ENCODE data around the gene CNTN1. TPM values are rescaled to one million over a fixed set of nuclear protein-coding genes. Genes with fewer than 3 reads are reported as not detected.

The CNTN1 gene
- total and polyA plus RNA-seq, 12 donors = 0.07 to 0.90 (median 0.21) TPM; not detected in 1

DNA sequence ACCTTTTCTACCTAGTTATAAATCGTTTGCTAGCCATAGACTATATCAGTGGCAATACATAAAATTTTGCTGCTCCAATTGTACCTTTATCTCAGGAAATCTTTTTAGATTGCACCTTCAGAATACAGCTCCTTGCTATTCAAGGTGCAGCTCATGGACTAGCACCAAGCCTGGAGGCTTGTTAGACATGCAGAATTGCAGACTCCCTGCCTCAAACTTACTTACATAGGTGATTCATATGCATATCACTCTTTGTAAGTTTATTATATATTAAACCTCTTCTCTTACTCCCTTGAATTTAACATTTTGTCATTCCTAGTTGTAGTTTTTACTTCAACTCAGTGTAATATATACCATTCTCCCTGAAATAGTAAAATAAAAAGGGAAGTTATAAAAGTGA lies 300.4 kb downstream of the CNTN1 start:
- TF ChIP-seq, protein P1, sequence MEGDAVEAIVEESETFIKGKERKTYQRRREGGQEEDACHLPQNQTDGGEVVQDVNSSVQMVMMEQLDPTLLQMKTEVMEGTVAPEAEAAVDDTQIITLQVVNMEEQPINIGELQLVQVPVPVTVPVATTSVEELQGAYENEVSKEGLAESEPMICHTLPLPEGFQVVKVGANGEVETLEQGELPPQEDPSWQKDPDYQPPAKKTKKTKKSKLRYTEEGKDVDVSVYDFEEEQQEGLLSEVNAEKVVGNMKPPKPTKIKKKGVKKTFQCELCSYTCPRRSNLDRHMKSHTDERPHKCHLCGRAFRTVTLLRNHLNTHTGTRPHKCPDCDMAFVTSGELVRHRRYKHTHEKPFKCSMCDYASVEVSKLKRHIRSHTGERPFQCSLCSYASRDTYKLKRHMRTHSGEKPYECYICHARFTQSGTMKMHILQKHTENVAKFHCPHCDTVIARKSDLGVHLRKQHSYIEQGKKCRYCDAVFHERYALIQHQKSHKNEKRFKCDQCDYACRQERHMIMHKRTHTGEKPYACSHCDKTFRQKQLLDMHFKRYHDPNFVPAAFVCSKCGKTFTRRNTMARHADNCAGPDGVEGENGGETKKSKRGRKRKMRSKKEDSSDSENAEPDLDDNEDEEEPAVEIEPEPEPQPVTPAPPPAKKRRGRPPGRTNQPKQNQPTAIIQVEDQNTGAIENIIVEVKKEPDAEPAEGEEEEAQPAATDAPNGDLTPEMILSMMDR (IDR thresholded peaks at IDR 0.05) = no peak
- H3K27ac ChIP-seq = no peak overlapping the region
- H3K36me3 ChIP-seq = no peaks in the 10 kb centered on the region
- no peak for ATAC-seq
- H3K27me3 ChIP-seq = no peaks in the 10 kb centered on the region
- DNase-seq = no peak
- H3K9me3 ChIP-seq = peaks cover 0 to 4% (median 0%) of the 10 kb centered on the region in 11 donors
- intact Hi-C loops (cut with DNase I) = no loop called here
- no peak overlapping the region for H3K4me3 ChIP-seq
- no peaks in the 10 kb centered on the region for H3K4me1 ChIP-seq
- 67 to 74% methylated on average over 1 of the region's 1 CpG for WGBS, 2 donors

GRCh38 chr12:40993158-40993557 lies 300.9 kb downstream of the CNTN1 start:
- no peaks in the 10 kb centered on the region for H3K36me3 ChIP-seq
- H3K4me3 ChIP-seq = no peak overlapping the region
- TF ChIP-seq, protein P1 (IDR thresholded peaks at IDR 0.05) = no peak
- intact Hi-C loops (cut with DNase I) = no loop called here
- H3K27me3 ChIP-seq = no peaks in the 10 kb centered on the region
- no peaks in the 10 kb centered on the region for H3K4me1 ChIP-seq
- DNase-seq = no peak
- no peak for ATAC-seq
- 88 to 92% methylated on average over 3 of the region's 3 CpGs for WGBS, 2 donors
- no peak overlapping the region for H3K27ac ChIP-seq
- peaks cover 0 to 4% (median 0%) of the 10 kb centered on the region in 11 donors for H3K9me3 ChIP-seq

GRCh38 chr12:40996091-40996490 lies 303.9 kb downstream of the CNTN1 start:
- H3K27me3 ChIP-seq = no peaks in the 10 kb centered on the region
- H3K4me3 ChIP-seq = no peak overlapping the region
- peaks cover 0 to 8% (median 0%) of the 10 kb centered on the region in 11 donors for H3K9me3 ChIP-seq
- H3K4me1 ChIP-seq = no peaks in the 10 kb centered on the region
- intact Hi-C loops (cut with DNase I) = no loop called here
- 76 to 77% methylated on average over 4 of the region's 4 CpGs for WGBS, 2 donors
- H3K36me3 ChIP-seq = no peaks in the 10 kb centered on the region
- TF ChIP-seq, protein P1 (IDR thresholded peaks at IDR 0.05) = no peak
- ATAC-seq = no peak
- H3K27ac ChIP-seq = no peak overlapping the region
- no peak for DNase-seq

- H3K4me3 ChIP-seq = no peak overlapping the region
- no peak for ATAC-seq
These were observed 307.0 kb downstream of the CNTN1 start for GRCh38 chr12:40999210-40999609.

More at GRCh38 chr12:40999210-40999609, 307.0 kb downstream of the CNTN1 start:
- Histone ChIP-seq H3K27me3 (no peaks in the 10 kb centered on the region), H3K9me3 (peaks cover 0 to 28% (median 6%) of the 10 kb centered on the region in 11 donors), H3K36me3 (no peaks in the 10 kb centered on the region), H3K27ac (no peak overlapping the region), H3K4me1 (no peaks in the 10 kb centered on the region)
- no peak for DNase-seq
- TF ChIP-seq, protein P1 (IDR thresholded peaks at IDR 0.05) = no peak
- intact Hi-C loops (cut with DNase I) = no loop called here
- 83 to 87% methylated on average over 1 of the region's 1 CpG for WGBS, 2 donors

Data from heart right ventricle (tissue), 16 donors.